ENCODE data around the gene ASB5.

DNA sequence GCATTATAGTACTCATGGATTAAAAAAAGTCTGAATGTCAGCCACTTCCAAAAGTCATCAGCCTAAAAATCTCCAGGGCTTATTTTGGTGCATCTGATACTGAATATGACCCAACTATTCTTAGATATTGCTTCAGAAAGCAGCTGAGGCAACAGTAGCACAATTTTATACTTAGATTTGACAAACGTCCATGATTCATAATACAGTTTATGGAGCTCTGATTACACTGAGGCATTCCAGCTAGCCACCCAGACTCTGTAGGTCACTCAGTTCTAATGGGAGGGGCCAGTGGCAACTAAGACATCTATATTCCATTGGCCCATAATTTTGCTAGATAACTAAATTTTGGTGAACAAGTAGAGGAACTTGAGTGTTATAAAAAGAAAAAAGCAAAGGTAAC lies 84.0 kb downstream of the ASB5 start:
- TF ChIP-seq, protein P1, sequence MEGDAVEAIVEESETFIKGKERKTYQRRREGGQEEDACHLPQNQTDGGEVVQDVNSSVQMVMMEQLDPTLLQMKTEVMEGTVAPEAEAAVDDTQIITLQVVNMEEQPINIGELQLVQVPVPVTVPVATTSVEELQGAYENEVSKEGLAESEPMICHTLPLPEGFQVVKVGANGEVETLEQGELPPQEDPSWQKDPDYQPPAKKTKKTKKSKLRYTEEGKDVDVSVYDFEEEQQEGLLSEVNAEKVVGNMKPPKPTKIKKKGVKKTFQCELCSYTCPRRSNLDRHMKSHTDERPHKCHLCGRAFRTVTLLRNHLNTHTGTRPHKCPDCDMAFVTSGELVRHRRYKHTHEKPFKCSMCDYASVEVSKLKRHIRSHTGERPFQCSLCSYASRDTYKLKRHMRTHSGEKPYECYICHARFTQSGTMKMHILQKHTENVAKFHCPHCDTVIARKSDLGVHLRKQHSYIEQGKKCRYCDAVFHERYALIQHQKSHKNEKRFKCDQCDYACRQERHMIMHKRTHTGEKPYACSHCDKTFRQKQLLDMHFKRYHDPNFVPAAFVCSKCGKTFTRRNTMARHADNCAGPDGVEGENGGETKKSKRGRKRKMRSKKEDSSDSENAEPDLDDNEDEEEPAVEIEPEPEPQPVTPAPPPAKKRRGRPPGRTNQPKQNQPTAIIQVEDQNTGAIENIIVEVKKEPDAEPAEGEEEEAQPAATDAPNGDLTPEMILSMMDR (conservative IDR thresholded peaks at IDR 0.05): no peak
- no peak for TF ChIP-seq ZFX (IDR thresholded peaks at IDR 0.05)

Data from C4-2B (cell line).